KOPT-K1 (cell line): ENCODE measurements around the gene EXOC6B.

Experiments used
- H3K27ac ChIP-seq: fragments of 200-600 bp; sonication (generic); 2 replicates; pipeline ENCODE4 v1.5.1; 2016; ENCODE audit warnings: antibody characterized with exemption, mild to moderate bottlenecking, low read depth, low read length; ENCODE audit not compliant: poor library complexity, severe bottlenecking
- H3K36me3 ChIP-seq: fragments of 200-600 bp; sonication (generic); 2 replicates; pipeline ENCODE4 v1.5.1; 2017; ENCODE audit warnings: antibody characterized with exemption, mild to moderate bottlenecking, low read length, moderate library complexity; ENCODE audit not compliant: insufficient read depth
- H3K9me3 ChIP-seq: fragments of 200-600 bp; sonication (generic); 2 replicates; pipeline ENCODE4 v1.5.1; 2017; ENCODE audit warnings: antibody characterized with exemption, low read length, mild to moderate bottlenecking; ENCODE audit not compliant: insufficient read depth, poor library complexity, severe bottlenecking

Gene EXOC6B

GRCh38 chr2:72274380-72274797, 551.4 kb downstream of the EXOC6B start:
- H3K36me3 ChIP-seq: no peaks in the 10 kb centered on the region
- no peak overlapping the region for H3K27ac ChIP-seq
- H3K9me3 ChIP-seq: no peaks in the 10 kb centered on the region

- Histone ChIP-seq H3K9me3 (no peaks in the 10 kb centered on the region), H3K27ac (no peak overlapping the region), H3K36me3 (no peaks in the 10 kb centered on the region)
These were observed 552.4 kb downstream of the EXOC6B start for GRCh38 chr2:72273384-72273783.

GRCh38 chr2:72271766-72272641, 553.8 kb downstream of the EXOC6B start:
- no peak overlapping the region for H3K27ac ChIP-seq
- H3K36me3 ChIP-seq: no peaks in the 10 kb centered on the region
- H3K9me3 ChIP-seq: no peaks in the 10 kb centered on the region

GRCh38 chr2:72271276-72271614, 554.6 kb downstream of the EXOC6B start:
- Histone ChIP-seq H3K9me3 (no peaks in the 10 kb centered on the region), H3K36me3 (no peaks in the 10 kb centered on the region), H3K27ac (no peak overlapping the region)

- no peaks in the 10 kb centered on the region for H3K36me3 ChIP-seq
- no peak overlapping the region for H3K27ac ChIP-seq
- no peaks in the 10 kb centered on the region for H3K9me3 ChIP-seq
These were observed 555.1 kb downstream of the EXOC6B start for GRCh38 chr2:72270556-72271275.

- Histone ChIP-seq H3K36me3 (no peaks in the 10 kb centered on the region), H3K27ac (no peak overlapping the region), H3K9me3 (no peaks in the 10 kb centered on the region)
These were observed 562.1 kb downstream of the EXOC6B start for GRCh38 chr2:72263776-72264060.

- Histone ChIP-seq H3K36me3 (no peaks in the 10 kb centered on the region), H3K27ac (no peak overlapping the region)
These were observed 562.6 kb downstream of the EXOC6B start for GRCh38 chr2:72263043-72263775.

GRCh38 chr2:72261076-72261475, 564.8 kb downstream of the EXOC6B start:
- H3K9me3 ChIP-seq: no peaks in the 10 kb centered on the region
- no peaks in the 10 kb centered on the region for H3K36me3 ChIP-seq
- H3K27ac ChIP-seq: no peak overlapping the region

More at GRCh38 chr2:72263043-72263775, 562.6 kb downstream of the EXOC6B start:
- H3K9me3 ChIP-seq: no peaks in the 10 kb centered on the region

- Histone ChIP-seq H3K36me3 (no peaks in the 10 kb centered on the region), H3K27ac (no peak overlapping the region), H3K9me3 (no peaks in the 10 kb centered on the region)
These were observed 570.3 kb downstream of the EXOC6B start for GRCh38 chr2:72255540-72255939.

- no peak overlapping the region for H3K27ac ChIP-seq
- H3K9me3 ChIP-seq: no peaks in the 10 kb centered on the region
- H3K36me3 ChIP-seq: no peaks in the 10 kb centered on the region
These were observed 570.9 kb downstream of the EXOC6B start for GRCh38 chr2:72254831-72255451.

- H3K27ac ChIP-seq: no peak overlapping the region
- H3K36me3 ChIP-seq: no peaks in the 10 kb centered on the region
- no peaks in the 10 kb centered on the region for H3K9me3 ChIP-seq
These were observed 587.5 kb downstream of the EXOC6B start for GRCh38 chr2:72238311-72238710.

- Histone ChIP-seq H3K27ac (no peak overlapping the region), H3K9me3 (no peaks in the 10 kb centered on the region), H3K36me3 (no peaks in the 10 kb centered on the region)
These were observed 588.3 kb downstream of the EXOC6B start for GRCh38 chr2:72237549-72237948.

GRCh38 chr2:72236445-72237067, 589.3 kb downstream of the EXOC6B start:
- Histone ChIP-seq H3K9me3 (no peaks in the 10 kb centered on the region), H3K36me3 (no peaks in the 10 kb centered on the region), H3K27ac (no peak overlapping the region)

GRCh38 chr2:72235497-72236415, 590.1 kb downstream of the EXOC6B start:
- Histone ChIP-seq H3K36me3 (no peaks in the 10 kb centered on the region), H3K27ac (no peak overlapping the region), H3K9me3 (no peaks in the 10 kb centered on the region)
